ENCODE results near the gene NR4A1. TPM values are rescaled to one million over a fixed set of nuclear protein-coding genes. Genes with fewer than 3 reads are reported as not detected.

NR4A1 gene
- total and polyA plus RNA-seq, 2 of the 13 experiments (the other 11 are each of a cell fraction or from before 2014, with no cell fraction given): 5.7 to 15.2 TPM

DNA sequence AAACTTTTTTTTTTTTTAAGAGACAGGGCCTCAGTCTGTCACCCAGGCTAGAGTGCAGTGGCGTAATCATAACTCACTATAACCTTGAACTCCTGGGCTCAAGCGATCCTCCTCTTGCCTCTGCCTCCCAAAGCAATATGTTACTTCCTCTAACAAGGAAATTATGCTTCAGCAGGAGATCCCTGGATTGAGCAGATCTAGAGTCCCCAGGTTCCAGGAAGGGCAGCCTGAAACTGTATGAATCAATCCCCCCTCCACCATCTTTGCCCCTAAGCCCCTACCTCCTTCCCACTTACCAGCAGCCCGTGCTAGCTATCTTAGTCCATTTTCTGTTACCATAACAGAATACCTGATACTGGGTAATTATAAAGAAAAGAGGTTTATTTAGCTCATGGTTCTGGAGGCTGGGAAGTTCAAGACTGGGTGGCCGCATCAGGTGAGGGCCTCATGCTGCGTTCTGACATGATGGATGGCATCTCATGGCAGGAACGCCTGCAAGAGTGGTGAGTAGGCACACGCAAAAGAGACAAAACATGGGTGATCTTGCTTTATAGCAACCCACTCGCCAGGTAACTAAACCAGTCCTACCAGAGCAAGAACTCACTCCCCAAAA is 39.5 kb upstream of the NR4A1 start (continued):
- TF ChIP-seq ZNF770 (CRISPR knock-in tag; IDR thresholded peaks at IDR 0.05) (peak; percentile 93), MED1 (CRISPR knock-in tag; IDR thresholded peaks at IDR 0.05) (0 out of 2 replicates have a peak, but pooled peaks have one; percentile 19), RARA (CRISPR knock-in tag; IDR thresholded peaks at IDR 0.05) (peak; percentile 77), JARID2 (CRISPR knock-in tag; IDR thresholded peaks at IDR 0.05; ENCODE audit: insufficient replicate concordance) (no peak), MBNL3 (CRISPR knock-in tag; conservative IDR thresholded peaks at IDR 0.05) (no peak), ZNF441 (CRISPR knock-in tag; IDR thresholded peaks at IDR 0.05; ENCODE audit: borderline replicate concordance) (no peak), ZNF350 (CRISPR knock-in tag; IDR thresholded peaks at IDR 0.05; ENCODE audit: borderline replicate concordance, low read depth) (no peak), MATR3 (CRISPR knock-in tag; IDR thresholded peaks at IDR 0.05) (no peak), ZNF569 (CRISPR knock-in tag; IDR thresholded peaks at IDR 0.05; ENCODE audit: borderline replicate concordance) (no peak), CEBPG (CRISPR knock-in tag; IDR thresholded peaks at IDR 0.05) (peak; percentile 64), ATF1 (CRISPR knock-in tag; IDR thresholded peaks at IDR 0.05) (no peak), ZFP62 (CRISPR knock-in tag; IDR thresholded peaks at IDR 0.05) (no peak), HNF4A (CRISPR knock-in tag; IDR thresholded peaks at IDR 0.05) (peak; percentile 63), RCOR2 (CRISPR knock-in tag; IDR thresholded peaks at IDR 0.05) (no peak), LCORL (IDR thresholded peaks at IDR 0.05) (no peak), LCORL (CRISPR knock-in tag; IDR thresholded peaks at IDR 0.05) (no peak), ZNF629 (CRISPR knock-in tag; conservative IDR thresholded peaks at IDR 0.05) (no peak), NR2F6 (IDR thresholded peaks at IDR 0.05) (no peak; the same call in 1 of the 2 replicates), NR2F6 (CRISPR knock-in tag; IDR thresholded peaks at IDR 0.05) (peak; percentile 65; the same call in 1 of the 2 replicates), THRA (CRISPR knock-in tag; IDR thresholded peaks at IDR 0.05; ENCODE audit: borderline replicate concordance) (no peak), RXRB (CRISPR knock-in tag; IDR thresholded peaks at IDR 0.05; ENCODE audit: borderline replicate concordance) (0 out of 2 replicates have a peak, but pooled peaks have one; percentile 18), ZNF619 (CRISPR knock-in tag; IDR thresholded peaks at IDR 0.05) (no peak), ZIK1 (CRISPR knock-in tag; IDR thresholded peaks at IDR 0.05; ENCODE audit: borderline replicate concordance, low read depth) (no peak), GATAD2A (CRISPR knock-in tag; IDR thresholded peaks at IDR 0.05) (peak; percentile 44; the same call in 1 of the 2 replicates), GABPA (IDR thresholded peaks at IDR 0.05; ENCODE audit: low read depth, low read length) (no peak), GABPA (CRISPR knock-in tag; IDR thresholded peaks at IDR 0.05; ENCODE audit: low read depth) (no peak), HOXA3 (CRISPR knock-in tag; IDR thresholded peaks at IDR 0.05) (0 out of 2 replicates have a peak, but pooled peaks have one; percentile 16)
- TF ChIP-seq, protein P1, sequence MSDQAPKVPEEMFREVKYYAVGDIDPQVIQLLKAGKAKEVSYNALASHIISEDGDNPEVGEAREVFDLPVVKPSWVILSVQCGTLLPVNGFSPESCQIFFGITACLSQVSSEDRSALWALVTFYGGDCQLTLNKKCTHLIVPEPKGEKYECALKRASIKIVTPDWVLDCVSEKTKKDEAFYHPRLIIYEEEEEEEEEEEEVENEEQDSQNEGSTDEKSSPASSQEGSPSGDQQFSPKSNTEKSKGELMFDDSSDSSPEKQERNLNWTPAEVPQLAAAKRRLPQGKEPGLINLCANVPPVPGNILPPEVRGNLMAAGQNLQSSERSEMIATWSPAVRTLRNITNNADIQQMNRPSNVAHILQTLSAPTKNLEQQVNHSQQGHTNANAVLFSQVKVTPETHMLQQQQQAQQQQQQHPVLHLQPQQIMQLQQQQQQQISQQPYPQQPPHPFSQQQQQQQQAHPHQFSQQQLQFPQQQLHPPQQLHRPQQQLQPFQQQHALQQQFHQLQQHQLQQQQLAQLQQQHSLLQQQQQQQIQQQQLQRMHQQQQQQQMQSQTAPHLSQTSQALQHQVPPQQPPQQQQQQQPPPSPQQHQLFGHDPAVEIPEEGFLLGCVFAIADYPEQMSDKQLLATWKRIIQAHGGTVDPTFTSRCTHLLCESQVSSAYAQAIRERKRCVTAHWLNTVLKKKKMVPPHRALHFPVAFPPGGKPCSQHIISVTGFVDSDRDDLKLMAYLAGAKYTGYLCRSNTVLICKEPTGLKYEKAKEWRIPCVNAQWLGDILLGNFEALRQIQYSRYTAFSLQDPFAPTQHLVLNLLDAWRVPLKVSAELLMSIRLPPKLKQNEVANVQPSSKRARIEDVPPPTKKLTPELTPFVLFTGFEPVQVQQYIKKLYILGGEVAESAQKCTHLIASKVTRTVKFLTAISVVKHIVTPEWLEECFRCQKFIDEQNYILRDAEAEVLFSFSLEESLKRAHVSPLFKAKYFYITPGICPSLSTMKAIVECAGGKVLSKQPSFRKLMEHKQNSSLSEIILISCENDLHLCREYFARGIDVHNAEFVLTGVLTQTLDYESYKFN (CRISPR knock-in tag; conservative IDR thresholded peaks at IDR 0.05): 0 out of 2 replicates have a peak, but pooled peaks have one; percentile 24

Measured in HepG2 (cell line).